GM18499 (cell line): Measurements from ENCODE around the gene MYH2.
"Not testable (repeated sequence)": the region's sequence is repeated elsewhere in the genome, so short reads cannot be mapped to it uniquely, and the experiment has no call there.

Experiments
- ATAC-seq: cut with Tn5 transposase; IDR thresholded peaks from one replicate; pipeline ENCODE4 v1.9.1; 2021; ENCODE audit warnings: moderate number of reproducible peaks; ENCODE audit not compliant: insufficient read depth, unreplicated experiment

Gene MYH2

GRCh38 chr17:10549096-10549842 is at the start of gene MYH2:
MYH2 (minus strand) TSS chr17:10549658; CDS start chr17:10547920, 1,738 bp downstream.
- ATAC-seq = no peak

- ATAC-seq = no peak
Observed at GRCh38 chr17:10598621-10599020, 49.2 kb upstream of the MYH2 start.

GRCh38 chr17:10589553-10590145 is 40.2 kb upstream of the MYH2 start:
- no peak for ATAC-seq

GRCh38 chr17:10585529-10585928 is 36.1 kb upstream of the MYH2 start:
- no peak for ATAC-seq

GRCh38 chr17:10583834-10584233 is 34.4 kb upstream of the MYH2 start:
- ATAC-seq = no peak

- no peak for ATAC-seq
Observed at GRCh38 chr17:10579270-10579669, 29.8 kb upstream of the MYH2 start.

- no peak for ATAC-seq
Observed at GRCh38 chr17:10574324-10574723, 24.9 kb upstream of the MYH2 start.

- no peak for ATAC-seq
Observed at GRCh38 chr17:10563991-10564660, 14.7 kb upstream of the MYH2 start.

- ATAC-seq = no peak
Observed at GRCh38 chr17:10558049-10558448, 8.6 kb upstream of the MYH2 start.

GRCh38 chr17:10557422-10557821 is 8.0 kb upstream of the MYH2 start:
- ATAC-seq = no peak

- no peak for ATAC-seq
Observed at GRCh38 chr17:10556301-10557005, 7.0 kb upstream of the MYH2 start.

- no peak for ATAC-seq
Observed at GRCh38 chr17:10550014-10550413, 556 bp upstream of the MYH2 start.

GRCh38 chr17:10547351-10547750 is 2.1 kb downstream of the MYH2 start:
- ATAC-seq = no peak

- ATAC-seq = not testable (repeated sequence)
Observed at GRCh38 chr17:10543486-10543885, 6.0 kb downstream of the MYH2 start.

GRCh38 chr17:10541179-10541578 is 8.3 kb downstream of the MYH2 start:
- not testable (repeated sequence) for ATAC-seq

GRCh38 chr17:10532026-10532425 is 17.4 kb downstream of the MYH2 start:
- ATAC-seq = no peak

- no peak for ATAC-seq
Observed at GRCh38 chr17:10527419-10527818, 22.0 kb downstream of the MYH2 start.

- ATAC-seq = no peak
Observed at GRCh38 chr17:10526517-10526916, 22.9 kb downstream of the MYH2 start.

GRCh38 chr17:10523064-10523463 is 26.4 kb downstream of the MYH2 start:
- ATAC-seq = no peak

GRCh38 chr17:10521949-10522348 is 27.5 kb downstream of the MYH2 start:
- no peak for ATAC-seq
